IPS DF 4.7 (cell line): ENCODE results near the gene ECSCR.
"Not testable (repeated sequence)": the region's sequence is repeated elsewhere in the genome, so short reads cannot be mapped to it uniquely, and the experiment has no call there.

Source experiments
- DNase-seq: peaks from one replicate; pipeline ENCODE4 v3.0.0-alpha.2; 2013; ENCODE audit warnings: low spot score; ENCODE audit errors: extremely low read depth

ECSCR gene, protein sequence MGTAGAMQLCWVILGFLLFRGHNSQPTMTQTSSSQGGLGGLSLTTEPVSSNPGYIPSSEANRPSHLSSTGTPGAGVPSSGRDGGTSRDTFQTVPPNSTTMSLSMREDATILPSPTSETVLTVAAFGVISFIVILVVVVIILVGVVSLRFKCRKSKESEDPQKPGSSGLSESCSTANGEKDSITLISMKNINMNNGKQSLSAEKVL

GRCh38 chr5:139462586-139463276, at the start of gene ECSCR:
ECSCR (minus strand) TSS chr5:139462743; CDS start chr5:139462670, 73 bp downstream.
- no peak for DNase-seq

DNA sequence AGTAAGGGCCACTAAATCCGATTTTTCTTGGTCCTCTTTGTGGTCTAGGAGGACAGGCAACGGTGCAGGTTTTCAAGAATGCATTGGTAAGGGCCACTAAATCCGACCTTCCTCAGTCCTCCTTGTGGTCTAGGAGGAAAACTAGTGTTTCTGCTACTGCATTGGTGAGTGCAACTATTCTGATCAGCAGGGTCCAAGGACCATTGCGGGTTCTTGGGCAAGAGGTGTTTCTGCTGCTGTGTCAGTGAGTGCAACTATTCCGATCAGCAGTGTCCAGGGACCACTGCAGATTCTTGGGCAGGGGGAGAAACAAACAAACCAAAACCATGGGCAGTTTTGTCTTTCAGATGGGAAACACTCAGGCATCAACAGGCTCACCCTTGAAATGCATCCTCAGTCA, 42.2 kb upstream of the ECSCR start:
- DNase-seq = not testable (repeated sequence)

GRCh38 chr5:139503879-139504278, 41.3 kb upstream of the ECSCR start:
- DNase-seq = not testable (repeated sequence)

DNA sequence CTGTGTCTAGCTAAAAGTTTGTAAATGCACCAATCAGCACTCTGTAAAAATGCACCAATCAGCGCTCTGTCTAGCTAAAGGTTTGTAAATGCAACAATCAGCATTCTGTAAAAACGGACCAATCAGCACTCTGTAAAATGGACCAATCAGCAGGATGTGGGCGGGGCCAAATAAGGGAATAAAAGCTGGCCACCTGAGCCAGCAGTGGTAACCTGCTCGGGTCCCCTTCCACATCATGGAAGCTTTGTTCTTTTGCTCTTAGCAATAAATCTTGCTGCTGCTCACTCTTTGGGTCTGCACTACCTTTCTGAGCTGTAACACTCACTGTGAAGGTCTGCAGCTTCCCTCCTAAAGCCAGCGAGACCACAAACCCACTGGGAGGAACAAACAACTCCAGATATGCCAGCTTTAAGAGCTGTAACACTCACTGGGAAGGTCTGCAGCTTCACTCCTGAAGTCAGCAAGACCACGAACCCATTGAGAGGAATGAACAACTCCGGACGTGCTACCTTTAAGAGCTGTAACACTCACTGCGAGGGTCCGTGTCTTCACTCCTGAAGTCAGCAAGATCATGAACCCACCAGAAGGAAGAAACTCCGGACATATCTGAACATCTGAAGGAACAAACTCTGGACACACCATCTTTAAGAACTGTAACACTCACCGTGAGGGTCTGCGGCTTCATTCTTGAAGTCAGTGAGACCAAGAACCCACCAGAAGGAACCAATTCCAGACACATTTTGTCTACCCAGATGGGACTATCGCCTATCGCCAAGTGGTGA, 40.7 kb upstream of the ECSCR start:
- DNase-seq = not testable (repeated sequence)

- no peak for DNase-seq
These were observed 38.8 kb upstream of the ECSCR start for GRCh38 chr5:139501381-139501780.

DNA sequence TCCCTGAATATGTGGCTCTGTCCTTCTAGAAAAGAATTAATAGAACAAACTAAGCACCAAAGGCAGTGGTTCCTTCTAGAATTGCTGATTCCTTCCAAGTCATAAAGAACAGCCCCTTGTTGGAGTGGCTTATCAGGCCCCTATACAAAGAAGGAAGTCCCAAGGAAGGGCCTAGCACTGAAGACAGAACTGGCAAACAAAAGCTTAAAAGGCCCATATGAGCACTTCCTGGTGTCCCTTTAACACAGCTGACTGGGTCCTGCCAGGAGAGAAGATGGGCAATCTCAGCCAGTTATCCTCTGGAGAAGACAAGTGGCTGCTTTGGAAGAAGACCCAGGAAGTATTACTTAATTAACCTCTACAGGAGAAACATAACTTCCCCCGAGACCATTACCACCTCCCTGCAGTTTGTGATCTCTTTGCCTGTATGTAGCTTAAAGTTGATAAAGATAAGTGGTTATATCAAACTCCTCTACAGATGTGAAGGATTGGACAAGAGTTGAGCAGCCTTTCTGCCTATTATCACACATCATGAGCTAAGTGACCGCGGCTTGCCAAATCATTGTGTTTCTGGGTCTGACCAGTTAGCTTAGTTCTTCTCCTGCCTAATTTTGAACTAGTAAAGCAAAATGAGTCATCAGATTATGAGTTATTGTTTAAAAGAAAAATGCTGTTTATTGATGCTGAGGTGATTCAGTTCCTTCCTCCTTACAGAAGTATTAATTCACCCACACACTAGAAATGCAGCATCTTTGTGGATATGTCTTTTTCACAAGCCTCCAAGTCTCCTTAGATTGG, 33.3 kb upstream of the ECSCR start:
- DNase-seq = no peak

DNA sequence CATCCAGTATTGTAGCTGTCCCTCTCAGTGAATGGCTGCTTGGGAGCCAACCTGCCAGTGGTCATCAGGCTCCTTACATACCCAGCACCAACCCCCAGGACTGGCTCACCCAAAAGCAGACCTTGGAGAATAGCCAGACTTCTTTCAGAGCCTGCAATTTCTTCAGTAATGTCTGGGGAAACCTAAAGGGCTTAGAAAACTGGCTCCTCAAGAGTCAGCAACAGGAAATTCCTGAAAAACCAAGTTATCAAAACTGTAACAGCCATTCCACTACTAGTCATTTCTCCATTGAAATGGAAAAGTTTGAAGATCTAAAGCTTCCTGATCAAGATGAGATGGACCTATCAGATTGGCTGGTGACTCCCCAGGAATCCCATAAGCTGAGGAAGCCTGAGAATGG, 32.3 kb upstream of the ECSCR start:
- DNase-seq = no peak

- no peak for DNase-seq
These were observed 31.7 kb upstream of the ECSCR start for GRCh38 chr5:139494256-139494655.

DNA sequence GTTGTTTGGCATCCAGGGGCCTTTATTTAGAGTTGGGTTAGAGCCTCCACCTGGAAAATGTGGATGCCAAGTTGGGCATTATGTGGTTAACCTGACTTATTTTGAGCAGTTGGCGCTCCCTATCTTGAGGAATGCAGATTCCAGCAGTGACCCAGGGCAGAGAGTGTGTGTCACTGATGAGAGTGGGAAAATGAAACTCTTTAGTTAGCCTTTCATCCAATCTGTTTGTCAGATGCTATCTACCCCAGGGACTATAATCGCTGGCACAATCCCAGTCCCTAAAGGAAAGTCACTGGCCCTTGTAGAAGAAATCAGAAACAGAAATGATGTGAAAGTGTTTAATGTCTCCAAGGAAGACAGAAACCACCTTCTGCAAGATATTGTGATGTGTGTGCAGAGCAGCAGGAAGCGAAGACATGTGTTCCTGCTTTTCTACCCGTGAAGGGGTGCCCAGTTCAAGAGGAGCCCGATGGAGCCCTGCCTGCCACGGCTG, 30.2 kb upstream of the ECSCR start:
- DNase-seq = no peak

- no peak for DNase-seq
These were observed 25.7 kb upstream of the ECSCR start for GRCh38 chr5:139488260-139488659.

DNA sequence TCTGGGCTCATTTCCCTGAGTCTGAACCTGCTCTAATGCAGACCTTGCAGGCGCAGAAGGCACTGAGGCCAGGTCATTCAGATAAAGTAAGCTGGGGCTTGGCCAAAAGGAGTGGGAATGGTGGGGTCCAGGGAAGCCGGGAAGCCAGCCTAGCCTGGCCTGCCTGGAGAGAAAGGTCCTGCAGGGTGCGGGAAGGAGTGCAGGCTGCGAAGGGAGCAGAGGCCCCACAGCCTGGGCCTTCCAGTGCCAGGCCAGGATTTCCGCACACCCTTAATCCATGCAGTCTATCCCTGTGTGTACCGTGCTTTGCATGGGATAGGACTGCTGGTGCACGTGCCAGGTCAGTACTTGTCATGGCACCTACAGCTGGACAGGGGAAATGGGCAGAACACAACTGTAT, 23.7 kb upstream of the ECSCR start:
- DNase-seq = no peak

DNA sequence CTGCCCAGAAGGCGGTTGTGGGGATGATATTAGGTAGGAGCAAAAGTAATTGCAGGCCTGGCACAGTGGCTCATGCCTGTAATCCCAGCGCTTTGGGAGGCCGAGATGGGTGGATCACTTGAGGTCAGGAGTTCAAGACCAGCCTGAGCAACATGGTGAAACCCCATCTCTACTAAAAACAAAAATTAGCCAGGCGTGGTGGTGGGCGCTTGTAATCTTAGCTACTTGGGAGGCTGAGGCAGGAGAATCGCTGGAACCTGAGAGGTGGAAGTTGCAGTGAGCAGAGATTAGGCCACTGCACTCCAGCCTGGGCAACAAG, 20.3 kb upstream of the ECSCR start:
- not testable (repeated sequence) for DNase-seq

- no peak for DNase-seq
These were observed 19.7 kb upstream of the ECSCR start, which contains the start of gene STING1 for GRCh38 chr5:139482050-139482889. STING1 (minus strand) TSS chr5:139482758; CDS start chr5:139481704, 1,054 bp downstream.

DNA sequence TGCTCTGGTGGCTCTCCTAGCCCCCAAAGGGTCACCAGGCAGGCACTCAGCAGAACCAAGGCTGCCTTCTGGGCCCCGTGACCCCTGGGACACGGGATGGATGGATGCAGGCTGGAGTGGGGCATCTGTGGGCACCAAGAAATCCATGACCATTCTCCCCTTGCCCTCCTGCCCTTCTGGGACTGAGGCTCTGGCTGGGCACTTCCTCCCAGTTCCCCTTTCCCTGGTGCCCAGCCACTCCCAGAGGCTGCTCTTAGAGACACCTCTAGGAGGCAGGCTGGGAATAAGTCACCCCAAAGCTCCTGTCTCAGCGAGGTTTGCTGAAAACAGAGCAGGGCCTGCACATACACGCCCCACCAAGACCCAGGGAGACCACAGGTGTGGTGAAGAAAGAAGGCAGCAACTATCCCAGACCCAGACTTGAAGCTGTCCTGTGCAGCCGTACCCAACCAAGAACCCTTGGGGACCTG, 19.1 kb upstream of the ECSCR start:
- no peak for DNase-seq

DNA sequence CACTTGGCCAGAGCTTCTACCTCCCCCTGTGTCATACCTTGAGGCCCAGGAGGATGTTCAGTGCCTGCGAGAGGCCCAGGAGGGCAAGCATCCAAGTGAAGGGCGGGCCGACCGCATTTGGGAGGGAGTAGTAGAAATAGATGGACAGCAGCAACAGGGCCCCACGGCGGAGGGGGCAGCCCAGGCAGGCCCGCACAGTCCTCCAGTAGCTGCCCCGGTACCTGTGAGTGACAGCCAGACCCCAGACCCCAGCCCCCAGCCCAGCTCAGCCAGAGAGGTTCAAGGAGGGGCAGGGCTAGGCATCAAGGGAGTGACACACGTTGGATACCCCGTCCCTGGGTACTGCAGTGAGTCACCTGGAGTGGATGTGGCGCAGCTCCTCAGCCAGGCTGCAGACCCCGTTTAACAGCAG, 18.6 kb upstream of the ECSCR start:
- DNase-seq = no peak

GRCh38 chr5:139479729-139480128, 17.2 kb upstream of the ECSCR start:
- DNase-seq = not testable (repeated sequence)

DNA sequence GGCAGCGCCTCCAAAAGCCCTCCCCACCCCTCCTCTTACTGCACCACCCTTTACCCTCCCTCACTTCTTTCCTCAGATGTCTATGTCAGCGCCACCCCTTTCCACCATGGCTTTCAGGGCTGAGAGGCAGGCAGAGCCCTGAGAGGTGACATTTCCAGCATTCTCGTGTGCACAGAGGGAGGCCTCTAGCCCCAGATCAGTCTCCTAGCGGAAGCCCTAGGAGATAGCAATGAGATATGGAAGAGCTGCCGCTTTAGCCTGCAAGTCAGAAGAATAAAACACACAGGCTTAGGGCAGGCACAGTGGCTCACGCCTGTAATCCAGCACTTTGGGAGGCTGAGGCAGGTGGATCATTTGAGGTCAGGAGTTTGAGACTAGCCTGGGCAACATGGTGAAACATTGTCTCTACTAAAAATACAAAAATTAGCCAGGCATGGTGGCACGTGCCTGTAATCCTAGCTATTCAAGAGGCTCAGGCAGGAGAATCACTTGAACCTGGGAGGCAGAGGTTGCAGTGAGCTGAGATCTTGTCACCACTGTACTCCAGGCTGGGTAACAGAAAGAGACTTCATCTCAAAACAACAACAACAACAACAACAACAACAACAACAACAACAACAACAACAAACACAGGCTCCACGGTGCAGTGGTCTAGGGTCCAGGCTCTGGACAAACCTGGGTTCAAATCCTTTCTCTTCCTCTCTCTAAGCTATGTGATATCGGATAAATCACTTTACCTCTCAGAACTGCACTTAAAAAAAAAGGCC, 16.3 kb upstream of the ECSCR start:
- not testable (repeated sequence) for DNase-seq

- DNase-seq = no peak
These were observed 13.5 kb upstream of the ECSCR start for GRCh38 chr5:139475865-139476617.
